Esophagus muscularis mucosa (tissue), 3 donors: Measurements from ENCODE around the gene MAP2K6.

Experiments
- POLR2A ChIP-seq: fragments of 450-650 bp; IDR thresholded peaks from one replicate; pipeline ENCODE4 v1.6.1; 2017; ENCODE audit warnings: antibody characterized with exemption, moderate library complexity, mild to moderate bottlenecking, low read depth
- TF ChIP-seq, protein P1 (sequence below), 3 experiments: fragments of 200-600 bp in 2 of 3; fragments of 450-650 bp in 1 of 3; sonication (generic) in 2 of 3; IDR thresholded peaks; one replicate each; pipeline ENCODE4 v1.5.1; 2017 to 2019; ENCODE audit warnings: antibody characterized with exemption in 3 of 3, mild to moderate bottlenecking in 2 of 3, moderate library complexity in 1 of 3

DNA sequence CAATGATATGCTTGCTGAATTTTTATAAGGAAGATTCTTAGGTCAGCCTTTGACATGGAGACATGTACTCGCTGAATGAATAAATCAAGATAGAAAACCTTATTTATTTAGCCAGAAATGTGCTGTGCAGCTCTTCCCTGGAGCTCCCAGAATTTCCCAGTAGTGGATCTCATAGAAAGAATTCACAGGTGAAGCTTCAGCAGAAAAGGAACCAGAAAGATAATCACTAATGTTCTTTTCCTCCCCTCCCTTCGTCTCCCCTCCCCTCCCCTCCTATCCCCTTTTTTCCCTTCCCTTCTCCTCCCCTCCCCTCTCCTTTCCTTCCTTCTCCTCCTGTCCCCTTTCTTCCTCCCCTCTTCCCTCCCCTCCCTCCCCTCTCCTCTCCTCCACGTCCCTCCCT lies 158.2 kb downstream of the MAP2K6 start:
- TF ChIP-seq, protein P1, sequence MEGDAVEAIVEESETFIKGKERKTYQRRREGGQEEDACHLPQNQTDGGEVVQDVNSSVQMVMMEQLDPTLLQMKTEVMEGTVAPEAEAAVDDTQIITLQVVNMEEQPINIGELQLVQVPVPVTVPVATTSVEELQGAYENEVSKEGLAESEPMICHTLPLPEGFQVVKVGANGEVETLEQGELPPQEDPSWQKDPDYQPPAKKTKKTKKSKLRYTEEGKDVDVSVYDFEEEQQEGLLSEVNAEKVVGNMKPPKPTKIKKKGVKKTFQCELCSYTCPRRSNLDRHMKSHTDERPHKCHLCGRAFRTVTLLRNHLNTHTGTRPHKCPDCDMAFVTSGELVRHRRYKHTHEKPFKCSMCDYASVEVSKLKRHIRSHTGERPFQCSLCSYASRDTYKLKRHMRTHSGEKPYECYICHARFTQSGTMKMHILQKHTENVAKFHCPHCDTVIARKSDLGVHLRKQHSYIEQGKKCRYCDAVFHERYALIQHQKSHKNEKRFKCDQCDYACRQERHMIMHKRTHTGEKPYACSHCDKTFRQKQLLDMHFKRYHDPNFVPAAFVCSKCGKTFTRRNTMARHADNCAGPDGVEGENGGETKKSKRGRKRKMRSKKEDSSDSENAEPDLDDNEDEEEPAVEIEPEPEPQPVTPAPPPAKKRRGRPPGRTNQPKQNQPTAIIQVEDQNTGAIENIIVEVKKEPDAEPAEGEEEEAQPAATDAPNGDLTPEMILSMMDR (IDR thresholded peaks at IDR 0.05): no peak
- TF ChIP-seq POLR2A: no peak
